Liver (tissue), 9 donors: Measurements from ENCODE around the gene DPP7. TPM values are rescaled to one million over a fixed set of nuclear protein-coding genes. Genes with fewer than 3 reads are reported as not detected.
"Not testable (repeated sequence)": the region's sequence is repeated elsewhere in the genome, so short reads cannot be mapped to it uniquely, and the experiment has no call there.

Experiments used
- DNase-seq: peaks from one replicate; pipeline ENCODE4 v3.0.0-alpha.2; 2017; ENCODE audit warnings: low spot score
- H3K27ac ChIP-seq, 2 donors: one replicate each; pipeline ENCODE4 v1.7.0; 2013; ENCODE audit warnings: inconsistent platforms in 2 of 2, low read length in 2 of 2, control low read depth in 1 of 2, low read depth in 1 of 2, mild to moderate bottlenecking in 1 of 2
- H3K27me3 ChIP-seq, 4 donors: one replicate each; pipeline versions ENCODE4 v1.6.1 to v1.7.0; 2013; ENCODE audit warnings: low read length in 3 of 4, inconsistent platforms in 1 of 4, mild to moderate bottlenecking in 1 of 4, moderate library complexity in 1 of 4; ENCODE audit not compliant: control insufficient read depth in 4 of 4, insufficient read depth in 4 of 4
- H3K36me3 ChIP-seq, 4 donors: one replicate each; pipeline versions ENCODE4 v1.6.1 to v1.7.0; 2013; ENCODE audit warnings: low read length in 3 of 4, mild to moderate bottlenecking in 3 of 4, low read depth in 1 of 4, moderate library complexity in 1 of 4; ENCODE audit not compliant: control insufficient read depth in 4 of 4, insufficient read depth in 3 of 4
- H3K4me1 ChIP-seq, 4 donors: one replicate each; pipeline versions ENCODE4 v1.6.1 to v1.7.0; 2013; ENCODE audit warnings: low read length in 3 of 4, mild to moderate bottlenecking in 3 of 4, moderate library complexity in 1 of 4; ENCODE audit not compliant: control insufficient read depth in 4 of 4, insufficient read depth in 4 of 4
- H3K4me3 ChIP-seq, 3 donors: one replicate each; pipeline versions ENCODE4 v1.6.1 to v1.7.0; 2013; ENCODE audit warnings: low read length in 3 of 3, control low read depth in 1 of 3, low read depth in 1 of 3, mild to moderate bottlenecking in 1 of 3
- H3K9ac ChIP-seq, 2 donors: one replicate each; pipeline ENCODE4 v1.7.0; 2013; ENCODE audit warnings: low read length in 2 of 2, mild to moderate bottlenecking in 2 of 2, moderate library complexity in 2 of 2, control low read depth in 1 of 2, low read depth in 1 of 2
- H3K9me3 ChIP-seq, 4 donors: one replicate each; pipeline versions ENCODE4 v1.6.1 to v1.7.0; 2013; ENCODE audit warnings: low read length in 3 of 4; ENCODE audit not compliant: control insufficient read depth in 4 of 4
- ATF3 ChIP-seq: IDR thresholded peaks from 2 replicates; pipeline ENCODE4 v1.6.1; 2016; ENCODE audit warnings: antibody characterized with exemption
- CTCF ChIP-seq: fragments of 150-350 bp; IDR thresholded peaks from 2 replicates; pipeline ENCODE4 v1.5.1; 2017; ENCODE audit warnings: improper control_type of control experiment, low read depth, low read length; ENCODE audit not compliant: missing input control
- EGR1 ChIP-seq, 2 donors: IDR thresholded peaks; 2 replicates each; pipeline ENCODE4 v1.6.1; 2016 to 2018; ENCODE audit warnings: antibody characterized with exemption in 2 of 2, low read depth in 2 of 2
- FOXA1 ChIP-seq: IDR thresholded peaks from 2 replicates; pipeline ENCODE4 v1.6.1; 2016; ENCODE audit warnings: antibody characterized with exemption
- FOXA2 ChIP-seq: IDR thresholded peaks from 2 replicates; pipeline ENCODE4 v1.6.1; 2016; ENCODE audit warnings: antibody characterized with exemption
- GABPA ChIP-seq, 2 donors: IDR thresholded peaks in 1 of 2; conservative IDR thresholded peaks in 1 of 2; 2 replicates each; pipeline ENCODE4 v1.6.1; 2016; ENCODE audit warnings: antibody characterized with exemption in 2 of 2, mild to moderate bottlenecking in 1 of 2, moderate library complexity in 1 of 2
- HNF4A ChIP-seq, 2 donors: conservative IDR thresholded peaks; 2 replicates each; pipeline ENCODE4 v1.6.1; 2016; ENCODE audit warnings: antibody characterized with exemption in 2 of 2, mild to moderate bottlenecking in 2 of 2
- HNF4G ChIP-seq: IDR thresholded peaks from 2 replicates; pipeline ENCODE4 v1.6.1; 2016; ENCODE audit warnings: antibody characterized with exemption
- NR2F2 ChIP-seq: IDR thresholded peaks from 2 replicates; pipeline ENCODE4 v1.6.1; 2016; ENCODE audit warnings: antibody characterized with exemption
- REST ChIP-seq: IDR thresholded peaks from 2 replicates; pipeline ENCODE4 v1.6.1; 2016; ENCODE audit warnings: antibody characterized with exemption, mild to moderate bottlenecking
- ZBTB33 ChIP-seq: IDR thresholded peaks from 2 replicates; pipeline ENCODE4 v1.6.1; 2016; ENCODE audit warnings: antibody characterized with exemption
- WGBS: extraction: QIAGEN DNeasy Blood & Tissue Kit; methylation state at CpG from one replicate; pipeline ENCODE4 v1.1.7; 2013; 5-methylcytosine and 5-hydroxymethylcytosine counted together
- polyA plus RNA-seq, 2 donors: library from polyadenylated mRNA; stranded (reverse) in 1 of 2; unstranded in 1 of 2; fragments of 200-250 nt in 1 of 2; fragments of >200 nt in 1 of 2; fragmentation: Nextera tagmentation in 1 of 2; extraction: Ambion mirVana in 1 of 2; gene quantifications; one replicate each; pipeline versions ENCODE4 v1.2.1 to v1.2.3, GENCODE V29; 2013 to 2015
- total RNA-seq, 2 donors: library from RNA; depleted of rRNA; stranded (reverse); fragments of >200 nt; gene quantifications; one replicate each; pipeline ENCODE4 v1.2.3, GENCODE V29; 2014
- donor health status: healthy.
- donor health status: healthy.
- donor health status: healthy.
- donor health status: healthy.
- donor health status: healthy.

DPP7 gene
- total and polyA plus RNA-seq, 4 donors, result 25.0 to 71.1 (median 50.7) TPM

GRCh38 chr9:137121927-137122795, 7.6 kb upstream of the DPP7 start:
- H3K9ac ChIP-seq, H3K27ac ChIP-seq, H3K9me3 ChIP-seq, DNase-seq, H3K27me3 ChIP-seq, H3K36me3 ChIP-seq, H3K4me1 ChIP-seq, H3K4me3 ChIP-seq: not testable (repeated sequence)
- WGBS, result 77% methylated on average over 25 of the region's 25 CpGs

- not testable (repeated sequence) for DNase-seq, H3K9me3 ChIP-seq, H3K36me3 ChIP-seq, H3K9ac ChIP-seq, H3K4me3 ChIP-seq, H3K4me1 ChIP-seq, H3K27me3 ChIP-seq, H3K27ac ChIP-seq
- WGBS, result 77% methylated on average over 12 of the region's 12 CpGs
These were observed 3.6 kb upstream of the DPP7 start for GRCh38 chr9:137118092-137118603.

- no peak overlapping the region for H3K9ac ChIP-seq
- H3K9me3 ChIP-seq, result no peaks in the 10 kb centered on the region
- H3K27me3 ChIP-seq, result no peaks in the 10 kb centered on the region
- TF ChIP-seq ZBTB33 (no peak), HNF4G (no peak), EGR1 (IDR thresholded peaks at IDR 0.05; ENCODE audit: low read depth in 2 of 2) (no peak), FOXA2 (no peak), NR2F2 (no peak), REST (no peak), CTCF (no peak), FOXA1 (no peak), ATF3 (no peak), GABPA (IDR thresholded peaks at IDR 0.05 in 1 of 2, conservative IDR thresholded peaks at IDR 0.05 in 1 of 2) (no peak), HNF4A (conservative IDR thresholded peaks at IDR 0.05) (no peak)
- peaks cover 0 to 3% (median under 1%) of the 10 kb centered on the region in 4 donors for H3K36me3 ChIP-seq
- WGBS, result 70% methylated on average over 15 of the region's 15 CpGs
- no peak for DNase-seq
- H3K4me3 ChIP-seq, result no peak overlapping the region
- H3K27ac ChIP-seq, result no peak overlapping the region
- H3K4me1 ChIP-seq, result peaks cover 4 to 7% (median 5%) of the 10 kb centered on the region in 4 donors
These were observed 2.8 kb upstream of the DPP7 start for GRCh38 chr9:137117269-137117731.
